Left ventricle myocardium inferior (tissue), 1 donor: ENCODE results near the gene RASSF4. TPM values are rescaled to one million over a fixed set of nuclear protein-coding genes. Genes with fewer than 3 reads are reported as not detected.

Source experiments
- DNase-seq: peaks from one replicate; pipeline ENCODE4 v3.0.0-alpha.2; 2020
- H3K27ac ChIP-seq: fragments of 200-600 bp; replicated peaks from 2 replicates; pipeline ENCODE4 v1.8.0; 2021
- H3K27me3 ChIP-seq: fragments of 200-600 bp; 2 replicates; pipeline ENCODE4 v1.8.0; 2021; ENCODE audit warnings: low read depth
- H3K36me3 ChIP-seq: fragments of 200-600 bp; 2 replicates; pipeline ENCODE4 v1.8.0; 2021
- H3K4me1 ChIP-seq: fragments of 200-600 bp; 2 replicates; pipeline ENCODE4 v1.8.0; 2021
- H3K4me3 ChIP-seq: fragments of 200-600 bp; 2 replicates; pipeline ENCODE4 v1.8.0; 2021; ENCODE audit warnings: mild to moderate bottlenecking, moderate library complexity
- H3K9me3 ChIP-seq: fragments of 200-600 bp; replicated peaks from 2 replicates; pipeline ENCODE4 v1.8.0; 2021
- intact Hi-C: fragments of 100-400 bp; cut with micrococcal nuclease; formaldehyde crosslinking; loops from one replicate; pipeline ENCODE4 v1.11.0; 2022
- total RNA-seq: library from RNA; stranded (reverse); fragmentation: NEBNext Ultra II Directional; extraction: Animal tissue kit (Norgen Biotek cat#: 25700); gene quantifications from one replicate; pipeline ENCODE4 v1.2.1, GENCODE V29; 2021
- TF ChIP-seq, protein P1 (sequence below): fragments of 200-600 bp; IDR thresholded peaks from 2 replicates; pipeline ENCODE4 v1.8.0; 2021; ENCODE audit warnings: antibody characterized with exemption, mild to moderate bottlenecking, borderline replicate concordance
- donor health status: DM: no; HTN: yes; CAD: no; lungs with severe emphysema.

Gene RASSF4
- total RNA-seq, 1 donor from 2014 or later: 103 TPM

DNA sequence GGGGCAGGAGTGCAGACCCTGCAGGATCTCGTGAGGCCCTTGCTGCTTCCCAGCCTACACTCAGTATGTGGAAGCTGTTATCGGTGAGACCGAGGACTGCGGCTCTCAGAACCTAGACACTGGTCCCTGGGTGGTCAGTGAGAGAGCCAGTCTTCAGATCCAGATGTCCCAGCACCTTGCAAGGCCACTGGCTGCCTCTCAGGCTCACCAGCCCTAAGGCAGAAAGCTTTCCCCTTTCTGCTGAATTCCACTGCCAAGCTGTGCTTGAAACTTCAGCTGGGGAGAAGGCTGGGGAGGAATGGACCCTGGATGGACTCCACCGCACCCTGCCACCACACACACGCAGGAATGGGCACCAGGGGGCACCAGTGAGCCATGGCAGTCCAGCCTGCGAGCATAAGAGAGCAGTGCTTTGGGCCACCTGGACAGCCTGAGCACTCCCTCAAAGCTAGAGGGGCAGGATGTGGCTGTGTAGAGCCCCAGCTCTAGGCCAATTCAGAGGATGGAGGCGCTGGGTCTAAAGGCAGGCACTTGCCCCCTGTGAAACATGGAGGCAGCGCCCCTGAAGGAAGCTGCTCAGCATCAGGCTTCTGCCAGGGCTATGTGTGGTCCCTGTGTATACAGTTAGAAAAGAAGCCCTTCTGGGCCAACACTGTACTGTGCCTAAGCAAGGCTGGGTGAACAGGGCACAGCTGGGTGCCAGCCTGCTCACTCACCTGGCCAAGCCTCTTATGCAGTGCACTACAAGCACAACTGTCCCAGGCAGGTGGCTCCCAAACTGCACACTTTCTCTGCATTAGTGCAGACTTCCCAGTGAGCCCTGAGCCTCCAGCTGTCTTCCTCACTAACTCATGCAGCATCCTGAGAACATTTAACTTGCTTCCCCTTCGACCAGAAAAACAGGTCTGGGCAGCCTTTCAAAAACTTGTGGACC lies 26.8 kb upstream of the RASSF4 start:
- Histone ChIP-seq H3K9me3 (no peaks in the 10 kb centered on the region), H3K36me3 (no peaks in the 10 kb centered on the region), H3K27me3 (no peaks in the 10 kb centered on the region), H3K4me1 (peaks cover 47% of the 10 kb centered on the region), H3K4me3 (no peak overlapping the region), H3K27ac (peak overlapping the region; percentile 39)
- TF ChIP-seq, protein P1, sequence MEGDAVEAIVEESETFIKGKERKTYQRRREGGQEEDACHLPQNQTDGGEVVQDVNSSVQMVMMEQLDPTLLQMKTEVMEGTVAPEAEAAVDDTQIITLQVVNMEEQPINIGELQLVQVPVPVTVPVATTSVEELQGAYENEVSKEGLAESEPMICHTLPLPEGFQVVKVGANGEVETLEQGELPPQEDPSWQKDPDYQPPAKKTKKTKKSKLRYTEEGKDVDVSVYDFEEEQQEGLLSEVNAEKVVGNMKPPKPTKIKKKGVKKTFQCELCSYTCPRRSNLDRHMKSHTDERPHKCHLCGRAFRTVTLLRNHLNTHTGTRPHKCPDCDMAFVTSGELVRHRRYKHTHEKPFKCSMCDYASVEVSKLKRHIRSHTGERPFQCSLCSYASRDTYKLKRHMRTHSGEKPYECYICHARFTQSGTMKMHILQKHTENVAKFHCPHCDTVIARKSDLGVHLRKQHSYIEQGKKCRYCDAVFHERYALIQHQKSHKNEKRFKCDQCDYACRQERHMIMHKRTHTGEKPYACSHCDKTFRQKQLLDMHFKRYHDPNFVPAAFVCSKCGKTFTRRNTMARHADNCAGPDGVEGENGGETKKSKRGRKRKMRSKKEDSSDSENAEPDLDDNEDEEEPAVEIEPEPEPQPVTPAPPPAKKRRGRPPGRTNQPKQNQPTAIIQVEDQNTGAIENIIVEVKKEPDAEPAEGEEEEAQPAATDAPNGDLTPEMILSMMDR: peak; percentile 97
- peak; percentile 93 for DNase-seq
- intact Hi-C loops: loop anchor here (5.0 kb wide), 1 partner anchor 45 kb away; the partner anchor contains the start of gene DEPP1

DNA sequence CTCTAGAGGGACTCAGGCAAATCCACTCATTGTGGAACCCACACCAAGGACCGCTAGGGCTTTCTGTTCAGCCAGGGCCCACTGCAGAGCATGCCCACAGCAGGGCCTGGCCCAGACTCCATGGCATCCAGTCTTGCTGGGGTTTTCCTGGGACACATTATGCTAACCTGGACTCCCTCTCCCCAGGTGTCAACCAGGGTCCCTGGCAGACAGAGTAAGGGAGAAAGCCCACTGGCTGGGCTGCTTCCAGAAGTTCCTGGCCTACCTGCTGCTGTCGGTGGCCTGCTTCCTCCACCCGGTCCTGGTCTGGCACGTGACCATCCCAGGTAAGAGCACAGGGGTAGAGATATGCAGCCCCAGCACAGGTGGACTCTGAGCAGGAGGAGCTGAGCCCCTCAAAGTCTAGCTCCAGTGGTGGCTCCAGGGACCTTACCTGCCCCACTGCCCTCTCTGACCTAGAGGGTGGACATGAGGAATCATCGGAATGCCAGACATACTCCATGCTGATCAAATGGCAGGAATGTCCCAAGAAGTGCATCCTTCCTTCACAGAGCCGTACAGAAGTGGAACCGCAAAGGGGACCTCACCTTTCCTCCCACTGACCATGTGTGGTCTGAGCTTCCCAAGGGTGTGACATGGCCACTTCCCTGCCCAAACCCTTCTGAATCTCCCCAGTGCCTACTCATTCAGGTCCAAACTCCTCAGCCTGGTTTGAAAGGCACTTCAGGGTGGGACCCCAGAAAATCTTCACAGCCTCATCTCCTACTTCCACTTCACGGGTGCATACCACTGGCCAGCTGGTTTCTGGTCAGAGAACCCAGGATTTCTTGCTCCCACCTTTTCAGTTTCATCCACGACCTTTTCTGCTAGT lies 25.9 kb upstream of the RASSF4 start:
- intact Hi-C loops: loop anchor here (5.0 kb wide), 1 partner anchor 44 kb away; the partner anchor contains the start of gene DEPP1
- TF ChIP-seq, protein P1: no peak
- H3K9me3 ChIP-seq: no peaks in the 10 kb centered on the region
- DNase-seq: no peak
- peaks cover 47% of the 10 kb centered on the region for H3K4me1 ChIP-seq
- H3K27me3 ChIP-seq: no peaks in the 10 kb centered on the region
- H3K36me3 ChIP-seq: no peaks in the 10 kb centered on the region
- H3K4me3 ChIP-seq: no peak overlapping the region
- peak overlapping the region; percentile 70 for H3K27ac ChIP-seq

DNA sequence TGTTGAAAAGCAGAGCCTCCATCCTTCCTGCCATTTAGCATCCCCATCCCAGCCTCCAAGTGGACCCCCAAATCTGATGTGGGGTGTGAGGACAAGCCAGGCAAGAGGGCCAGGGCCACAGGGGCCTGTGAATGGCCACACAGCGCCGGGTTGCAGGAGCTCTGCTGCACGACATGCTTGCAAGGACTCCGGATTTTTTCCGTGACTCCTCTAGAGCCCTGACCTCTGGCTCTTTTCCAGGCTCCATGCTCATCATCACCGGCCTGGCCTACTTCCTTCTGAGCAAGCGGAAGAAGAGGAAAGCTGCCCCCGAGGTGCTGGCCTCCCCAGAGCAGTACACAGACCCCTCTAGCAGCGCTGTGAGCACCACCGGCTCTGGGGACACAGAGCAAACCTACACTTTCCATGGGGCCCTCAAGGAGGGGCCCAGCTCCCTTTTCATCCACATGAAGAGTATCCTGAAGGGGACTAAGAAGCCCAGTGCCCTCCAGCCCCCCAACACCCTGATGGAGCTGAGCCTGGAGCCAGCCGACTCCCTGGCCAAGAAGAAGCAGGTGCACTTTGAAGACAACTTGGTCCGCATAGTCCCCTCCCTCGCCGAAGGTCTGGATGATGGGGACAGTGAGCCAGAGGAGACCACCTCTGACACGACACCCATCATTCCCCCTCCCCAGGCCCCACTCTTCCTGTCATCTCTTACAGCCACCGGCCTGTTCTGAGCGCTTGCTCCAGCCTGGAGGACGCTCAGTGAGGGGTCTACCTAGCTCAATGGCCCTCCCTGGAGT lies 25.0 kb upstream of the RASSF4 start:
- TF ChIP-seq, protein P1: no peak
- intact Hi-C loops: loop anchor here (5.0 kb wide), 1 partner anchor 43 kb away; the partner anchor contains the start of gene DEPP1
- H3K36me3 ChIP-seq: no peaks in the 10 kb centered on the region
- H3K4me3 ChIP-seq: no peak overlapping the region
- H3K27ac ChIP-seq: peak overlapping the region; percentile 70
- DNase-seq: no peak
- no peaks in the 10 kb centered on the region for H3K27me3 ChIP-seq
- H3K4me1 ChIP-seq: peaks cover 47% of the 10 kb centered on the region
- H3K9me3 ChIP-seq: peaks cover 4% of the 10 kb centered on the region

DNA sequence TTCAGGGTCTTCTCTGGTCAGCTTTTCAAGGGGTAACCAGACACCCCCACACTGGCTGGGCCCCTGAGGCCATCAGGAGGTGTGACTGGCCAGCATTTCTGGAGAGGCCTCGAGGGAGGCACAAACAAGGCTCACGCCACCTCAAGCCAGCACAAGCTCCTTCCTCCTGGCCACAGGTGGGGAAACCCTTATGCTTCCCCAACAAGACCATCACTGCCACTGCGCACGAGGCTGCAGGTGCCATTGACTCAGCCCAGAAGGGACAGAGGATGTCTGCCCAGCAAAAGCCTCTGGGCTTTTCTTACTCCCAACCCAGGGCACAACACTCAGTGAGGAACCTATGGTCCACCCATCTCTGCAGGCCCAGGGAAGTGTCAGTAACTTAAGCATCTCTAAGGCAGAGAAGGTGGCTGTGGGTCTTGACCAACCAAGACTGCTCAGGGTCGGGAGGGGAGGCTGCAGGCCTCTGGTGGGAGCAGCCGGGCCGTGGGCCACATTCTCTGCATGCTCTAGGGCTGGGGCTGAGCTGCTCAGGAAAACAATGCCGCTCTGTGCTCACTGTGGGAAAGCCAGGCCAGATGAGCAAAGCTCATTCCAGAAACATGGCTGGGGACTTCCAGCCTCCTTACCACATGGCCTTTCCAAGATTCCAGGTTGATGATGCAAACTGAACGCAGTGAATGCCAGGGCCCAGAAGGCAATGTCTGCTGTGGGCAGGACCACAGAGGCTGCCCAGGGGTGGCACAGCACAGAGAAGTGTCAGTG lies 24.2 kb upstream of the RASSF4 start:
- no peaks in the 10 kb centered on the region for H3K36me3 ChIP-seq
- H3K4me3 ChIP-seq: no peak overlapping the region
- TF ChIP-seq, protein P1: no peak
- peak overlapping the region; percentile 70 for H3K27ac ChIP-seq
- intact Hi-C loops: no loop called here
- peaks cover 4% of the 10 kb centered on the region for H3K9me3 ChIP-seq
- peak; percentile 78 for DNase-seq
- H3K4me1 ChIP-seq: peaks cover 47% of the 10 kb centered on the region
- H3K27me3 ChIP-seq: no peaks in the 10 kb centered on the region
